ENCODE measurements around the gene DPP6.

DNA sequence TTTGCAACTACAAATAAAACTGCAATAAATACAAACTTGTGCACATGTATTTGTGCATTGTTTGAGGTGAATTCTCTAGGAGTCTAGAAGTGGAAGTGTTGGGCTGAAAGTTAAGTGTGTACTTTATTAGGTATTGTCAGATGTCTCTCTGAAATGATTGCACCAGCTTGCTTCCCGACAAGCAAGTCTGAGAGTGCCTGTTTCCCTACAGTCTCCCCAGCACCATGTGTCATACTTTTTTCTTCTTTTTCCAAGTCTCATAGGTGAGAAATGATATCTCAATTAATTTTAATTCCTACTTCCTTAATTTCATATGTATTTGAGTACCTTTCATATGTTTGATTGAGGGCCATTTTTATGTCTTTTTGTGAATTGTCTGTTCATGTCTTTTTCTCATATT lies 614.6 kb downstream of the DPP6 start:
- TF ChIP-seq CTCF (IDR thresholded peaks at IDR 0.05) (no peak), EP300 (IDR thresholded peaks at IDR 0.05) (no peak)

Data from ovary (tissue), 3 donors.